ENCODE results near the gene OR2H1. TPM values are rescaled to one million over a fixed set of nuclear protein-coding genes. Genes with fewer than 3 reads are reported as not detected.
A peak's percentile ranks its signal among the peaks of the same experiment; 100 is the strongest.

The OR2H1 gene
- total RNA-seq, 1 donor from 2014 or later = not detected

DNA sequence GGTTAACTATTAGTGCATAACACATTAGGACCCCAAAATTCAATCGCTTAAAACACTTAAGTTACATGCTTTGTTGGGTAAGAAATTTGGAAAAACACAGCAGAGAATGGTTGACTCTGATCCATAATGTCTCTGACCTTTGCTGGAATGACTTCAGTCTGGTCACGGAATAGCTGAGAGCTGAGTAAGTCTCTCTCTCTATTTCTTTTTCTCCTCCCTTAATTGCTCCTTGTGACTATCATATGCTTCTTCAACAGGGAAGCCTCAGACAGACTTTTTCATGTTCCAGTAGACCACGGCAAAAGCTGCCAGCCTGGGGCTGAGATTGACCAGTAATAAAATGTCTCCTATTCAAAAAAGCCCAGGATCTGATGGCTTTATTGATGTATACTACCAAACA is 37.4 kb upstream of the OR2H1 start:
- H3K9me3 Mint-ChIP-seq (ENCODE audit: unreplicated experiment) = peaks cover 3% of the 10 kb centered on the region
- FAIRE-seq = no peak

DNA sequence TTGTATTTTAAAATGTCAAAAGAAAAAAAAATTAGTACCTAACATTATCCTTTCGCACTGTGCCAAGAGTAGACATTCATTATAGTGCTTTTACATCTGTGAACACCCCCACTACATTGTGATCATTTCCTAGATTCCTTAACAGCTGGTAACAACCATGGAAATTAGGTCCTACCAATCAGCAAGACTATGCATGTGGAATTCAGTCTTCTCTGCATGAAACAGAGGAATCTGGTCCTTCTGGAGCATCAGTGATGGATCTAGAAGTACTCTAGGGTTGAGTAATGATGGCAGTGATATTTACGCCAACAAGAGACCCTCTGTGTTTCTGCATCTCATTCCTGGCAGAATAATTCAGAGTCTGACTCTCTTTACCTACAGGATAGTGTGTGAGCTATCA is 32.8 kb upstream of the OR2H1 start:
- no peaks in the 10 kb centered on the region for H3K4me1 ChIP-seq (ENCODE audit: insufficient read depth, low read length)
- H3K9ac ChIP-seq (ENCODE audit: low read length) = no peak overlapping the region
- peaks cover 4% of the 10 kb centered on the region for H3K9me3 ChIP-seq (ENCODE audit: insufficient read depth, low read depth, low read length)
- H3K79me2 ChIP-seq (ENCODE audit: insufficient read depth, low read length) = no peaks in the 10 kb centered on the region
- no peaks in the 10 kb centered on the region for H3K36me3 ChIP-seq (ENCODE audit: insufficient read depth, low read length)
- Mint-ChIP-seq H3K4me1 (ENCODE audit: low read depth, unreplicated experiment) (peaks cover 29% of the 10 kb centered on the region), H3K27ac (ENCODE audit: unreplicated experiment) (peak overlapping the region; percentile 91), H3K4me3 (ENCODE audit: unreplicated experiment) (no peak overlapping the region), H3K36me3 (ENCODE audit: low read depth, unreplicated experiment) (no peaks in the 10 kb centered on the region), H3K9me3 (ENCODE audit: unreplicated experiment) (peaks cover 3% of the 10 kb centered on the region), H3K27me3 (ENCODE audit: low read depth, unreplicated experiment) (no peaks in the 10 kb centered on the region)
- FAIRE-seq (no peak), DNase-seq (ENCODE audit: low read depth) (no peak)
- H4K20me1 ChIP-seq (ENCODE audit: insufficient read depth, low read length) = no peaks in the 10 kb centered on the region
- H3K4me3 ChIP-seq (ENCODE audit: insufficient read depth, low read depth, low read length) = no peak overlapping the region
- H3K27me3 ChIP-seq (ENCODE audit: insufficient read depth, low read length) = no peaks in the 10 kb centered on the region
- no peak overlapping the region for H3K4me2 ChIP-seq (ENCODE audit: low read length)
- no peak overlapping the region for H2AFZ ChIP-seq (ENCODE audit: low read depth, low read length)
- H3K27ac ChIP-seq (ENCODE audit: low read depth, low read length) = no peak overlapping the region
- TF ChIP-seq EZH2 (IDR thresholded peaks at IDR 0.05; ENCODE audit: insufficient read depth, low read length) = no peak
- TF ChIP-seq, protein P1, sequence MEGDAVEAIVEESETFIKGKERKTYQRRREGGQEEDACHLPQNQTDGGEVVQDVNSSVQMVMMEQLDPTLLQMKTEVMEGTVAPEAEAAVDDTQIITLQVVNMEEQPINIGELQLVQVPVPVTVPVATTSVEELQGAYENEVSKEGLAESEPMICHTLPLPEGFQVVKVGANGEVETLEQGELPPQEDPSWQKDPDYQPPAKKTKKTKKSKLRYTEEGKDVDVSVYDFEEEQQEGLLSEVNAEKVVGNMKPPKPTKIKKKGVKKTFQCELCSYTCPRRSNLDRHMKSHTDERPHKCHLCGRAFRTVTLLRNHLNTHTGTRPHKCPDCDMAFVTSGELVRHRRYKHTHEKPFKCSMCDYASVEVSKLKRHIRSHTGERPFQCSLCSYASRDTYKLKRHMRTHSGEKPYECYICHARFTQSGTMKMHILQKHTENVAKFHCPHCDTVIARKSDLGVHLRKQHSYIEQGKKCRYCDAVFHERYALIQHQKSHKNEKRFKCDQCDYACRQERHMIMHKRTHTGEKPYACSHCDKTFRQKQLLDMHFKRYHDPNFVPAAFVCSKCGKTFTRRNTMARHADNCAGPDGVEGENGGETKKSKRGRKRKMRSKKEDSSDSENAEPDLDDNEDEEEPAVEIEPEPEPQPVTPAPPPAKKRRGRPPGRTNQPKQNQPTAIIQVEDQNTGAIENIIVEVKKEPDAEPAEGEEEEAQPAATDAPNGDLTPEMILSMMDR (IDR thresholded peaks at IDR 0.05; ENCODE audit: insufficient read depth, low read depth, low read length) = no peak

More for the DNA sequence above, 37.4 kb upstream of the OR2H1 start:
- no peak overlapping the region for H3K4me3 Mint-ChIP-seq (ENCODE audit: unreplicated experiment)
- Histone ChIP-seq H3K4me1 (ENCODE audit: insufficient read depth, low read length) (no peaks in the 10 kb centered on the region), H2AFZ (ENCODE audit: low read depth, low read length) (no peak overlapping the region), H3K79me2 (ENCODE audit: insufficient read depth, low read length) (no peaks in the 10 kb centered on the region), H3K9ac (ENCODE audit: low read length) (no peak overlapping the region), H3K27ac (ENCODE audit: low read depth, low read length) (peak overlapping the region; percentile 26), H3K36me3 (ENCODE audit: insufficient read depth, low read length) (no peaks in the 10 kb centered on the region), H3K27me3 (ENCODE audit: insufficient read depth, low read length) (no peaks in the 10 kb centered on the region), H3K9me3 (ENCODE audit: insufficient read depth, low read depth, low read length) (no peaks in the 10 kb centered on the region), H3K4me3 (ENCODE audit: insufficient read depth, low read depth, low read length) (no peak overlapping the region), H3K4me2 (ENCODE audit: low read length) (no peak overlapping the region), H4K20me1 (ENCODE audit: insufficient read depth, low read length) (no peaks in the 10 kb centered on the region)
- H3K36me3 Mint-ChIP-seq (ENCODE audit: low read depth, unreplicated experiment) = no peaks in the 10 kb centered on the region
- DNase-seq (ENCODE audit: low read depth) = no peak
- peak overlapping the region; percentile 94 for H3K27ac Mint-ChIP-seq (ENCODE audit: unreplicated experiment)
- TF ChIP-seq EZH2 (IDR thresholded peaks at IDR 0.05; ENCODE audit: insufficient read depth, low read length) = no peak
- TF ChIP-seq, protein P1 (IDR thresholded peaks at IDR 0.05; ENCODE audit: insufficient read depth, low read depth, low read length) = no peak
- no peaks in the 10 kb centered on the region for H3K27me3 Mint-ChIP-seq (ENCODE audit: low read depth, unreplicated experiment)
- peaks cover 45% of the 10 kb centered on the region for H3K4me1 Mint-ChIP-seq (ENCODE audit: low read depth, unreplicated experiment)

DNA sequence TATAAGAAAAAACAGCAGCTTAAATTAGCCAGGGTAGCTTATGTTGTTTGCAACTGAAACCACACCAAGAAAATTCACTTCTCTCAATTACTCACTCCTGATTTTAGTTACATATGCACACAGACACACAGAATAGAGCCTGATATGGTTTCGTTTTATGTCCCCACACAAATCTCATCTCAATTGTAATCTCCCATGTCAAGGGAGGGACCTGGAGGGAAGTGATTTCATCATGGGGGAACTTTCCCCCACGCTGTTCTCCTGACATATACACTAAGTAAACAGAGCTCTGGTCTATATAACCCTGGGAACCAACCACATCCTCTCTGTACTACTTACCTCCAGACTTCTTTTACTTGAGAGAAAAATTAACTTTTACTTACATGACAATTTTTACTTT is 32.4 kb upstream of the OR2H1 start:
- Mint-ChIP-seq H3K9me3 (ENCODE audit: unreplicated experiment) (peaks cover 5% of the 10 kb centered on the region), H3K27ac (ENCODE audit: unreplicated experiment) (peak overlapping the region; percentile 91), H3K27me3 (ENCODE audit: low read depth, unreplicated experiment) (no peaks in the 10 kb centered on the region), H3K36me3 (ENCODE audit: low read depth, unreplicated experiment) (no peaks in the 10 kb centered on the region), H3K4me1 (ENCODE audit: low read depth, unreplicated experiment) (peaks cover 25% of the 10 kb centered on the region), H3K4me3 (ENCODE audit: unreplicated experiment) (no peak overlapping the region)
- no peak overlapping the region for H3K27ac ChIP-seq (ENCODE audit: low read depth, low read length)
- H3K36me3 ChIP-seq (ENCODE audit: insufficient read depth, low read length) = no peaks in the 10 kb centered on the region
- TF ChIP-seq, protein P1 (IDR thresholded peaks at IDR 0.05; ENCODE audit: insufficient read depth, low read depth, low read length) = no peak
- TF ChIP-seq EZH2 (IDR thresholded peaks at IDR 0.05; ENCODE audit: insufficient read depth, low read length) = no peak
- DNase-seq (ENCODE audit: low read depth) (no peak), FAIRE-seq (no peak)
- peaks cover 4% of the 10 kb centered on the region for H3K9me3 ChIP-seq (ENCODE audit: insufficient read depth, low read depth, low read length)
- H3K4me3 ChIP-seq (ENCODE audit: insufficient read depth, low read depth, low read length) = no peak overlapping the region
- H4K20me1 ChIP-seq (ENCODE audit: insufficient read depth, low read length) = no peaks in the 10 kb centered on the region
- no peaks in the 10 kb centered on the region for H3K27me3 ChIP-seq (ENCODE audit: insufficient read depth, low read length)
- H3K79me2 ChIP-seq (ENCODE audit: insufficient read depth, low read length) = no peaks in the 10 kb centered on the region
- no peak overlapping the region for H2AFZ ChIP-seq (ENCODE audit: low read depth, low read length)
- no peaks in the 10 kb centered on the region for H3K4me1 ChIP-seq (ENCODE audit: insufficient read depth, low read length)
- no peak overlapping the region for H3K4me2 ChIP-seq (ENCODE audit: low read length)
- no peak overlapping the region for H3K9ac ChIP-seq (ENCODE audit: low read length)

Data from astrocyte (in vitro differentiated cells and primary cell).